ENCODE measurements around the gene RHPN2. TPM values are rescaled to one million over a fixed set of nuclear protein-coding genes. Genes with fewer than 3 reads are reported as not detected.

Gene RHPN2
- total RNA-seq, result 10 to 100 TPM; 46.2 to 75.6 (median 61.9) TPM

DNA sequence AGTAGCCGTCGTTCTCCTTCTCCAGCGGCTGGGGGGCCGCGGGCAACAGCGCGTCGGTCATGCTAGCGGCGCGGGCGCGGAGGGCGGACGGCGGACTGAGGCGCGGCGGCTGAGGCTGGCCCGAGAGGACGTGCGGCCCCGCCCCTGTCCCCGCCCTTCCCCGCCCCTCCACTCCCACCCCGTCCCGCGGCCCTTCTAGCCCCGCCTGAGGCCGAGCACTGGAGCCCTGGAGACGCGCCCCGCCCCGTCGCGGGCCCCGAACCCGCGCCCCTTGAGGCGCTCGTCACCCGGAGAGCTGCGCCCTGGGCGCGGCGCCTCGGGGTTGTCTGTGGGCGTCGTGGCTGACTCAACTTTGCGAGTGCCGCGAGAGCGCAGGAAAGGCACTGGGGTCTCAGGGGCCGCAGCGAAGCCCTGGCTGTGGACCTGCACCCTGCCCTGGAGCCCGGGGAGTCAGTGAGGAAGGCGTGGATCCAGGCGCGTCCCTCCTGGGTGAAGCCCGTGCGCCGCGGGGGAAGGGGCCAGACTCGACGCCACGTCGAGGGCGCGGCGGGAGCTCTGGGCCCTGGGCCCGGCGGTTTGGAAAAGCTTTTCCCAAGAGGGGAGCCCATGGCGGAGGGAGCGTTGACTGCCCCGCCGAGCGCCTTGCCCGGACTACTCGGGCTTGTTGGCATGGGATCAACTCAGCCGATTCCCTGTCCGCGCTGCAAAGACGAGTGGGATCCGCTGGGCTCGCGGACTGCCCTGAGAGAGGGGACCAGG, at the start of gene RHPN2:
TSS of gene RHPN2 (minus strand) at position 97 of the 759 bp plus-strand sequence. CDS start at position 61, 36 bp downstream.
- Histone ChIP-seq H3K9me3 (no peaks in the 10 kb centered on the region), H3K27me3 (no peaks in the 10 kb centered on the region), H3K4me3 (peak within 1 kb of the TSS; percentile 71 to 94 (median 76)), H3K4me1 (peaks cover 0 to 13% (median 0%) of the 10 kb centered on the region in 4 donors), H3K36me3 (no peaks in the 10 kb centered on the region), H3K27ac (peak within 1 kb of the TSS; percentile 60 to 92 (median 88))
- TF ChIP-seq CTCF (IDR thresholded peaks at IDR 0.05) (no peak), POLR2A (IDR thresholded peaks at IDR 0.05) (peak; percentile 55 to 78)
- DNase-seq, result peak; percentile 36 to 93 (median 87)

GRCh38 chr19:33114312-33114711, 49.6 kb upstream of the RHPN2 start:
- no peak overlapping the region for H3K4me3 ChIP-seq
- no peak for TF ChIP-seq POLR2A (IDR thresholded peaks at IDR 0.05)
- TF ChIP-seq CTCF (IDR thresholded peaks at IDR 0.05), result no peak
- no peaks in the 10 kb centered on the region for H3K27me3 ChIP-seq
- H3K9me3 ChIP-seq, result no peaks in the 10 kb centered on the region
- DNase-seq, result no peak
- peaks cover 0 to 91% (median 0%) of the 10 kb centered on the region in 3 donors for H3K36me3 ChIP-seq
- no peaks in the 10 kb centered on the region for H3K4me1 ChIP-seq
- no peak overlapping the region for H3K27ac ChIP-seq

- Histone ChIP-seq H3K36me3 (peaks cover 0 to 92% (median 0%) of the 10 kb centered on the region in 3 donors), H3K27ac (no peak overlapping the region), H3K4me1 (no peaks in the 10 kb centered on the region), H3K4me3 (no peak overlapping the region), H3K9me3 (no peaks in the 10 kb centered on the region), H3K27me3 (no peaks in the 10 kb centered on the region)
- TF ChIP-seq CTCF (IDR thresholded peaks at IDR 0.05) (no peak), POLR2A (IDR thresholded peaks at IDR 0.05) (no peak)
- no peak for DNase-seq
These were observed 46.9 kb upstream of the RHPN2 start for GRCh38 chr19:33111587-33111986.

GRCh38 chr19:33110137-33110910, 45.6 kb upstream of the RHPN2 start:
- peaks cover 0 to 84% (median 0%) of the 10 kb centered on the region in 3 donors for H3K36me3 ChIP-seq

DNA sequence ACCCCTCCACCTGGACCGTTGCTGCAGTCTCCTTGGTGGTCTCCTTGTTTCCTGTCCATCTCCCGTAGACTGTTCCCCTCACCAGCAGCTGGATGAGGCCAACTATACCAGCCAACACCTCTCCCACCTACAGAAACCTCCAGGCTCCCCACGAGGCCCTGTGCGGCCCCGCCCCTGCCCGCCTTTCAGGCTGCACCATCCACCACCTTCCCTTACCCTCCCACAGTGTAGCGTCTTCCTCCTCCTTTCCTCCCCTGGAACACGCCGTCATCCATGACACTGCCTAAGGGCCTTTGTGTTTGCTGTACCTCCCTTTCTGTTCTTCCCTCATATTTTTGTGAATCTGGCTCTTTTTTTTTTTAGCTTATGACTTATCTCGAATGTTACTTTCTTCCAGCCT, 43.5 kb upstream of the RHPN2 start:
- H3K4me1 ChIP-seq, result no peaks in the 10 kb centered on the region
- H3K4me3 ChIP-seq, result no peak overlapping the region
- TF ChIP-seq CTCF (IDR thresholded peaks at IDR 0.05) (no peak), POLR2A (IDR thresholded peaks at IDR 0.05) (no peak)
- no peak overlapping the region for H3K27ac ChIP-seq
- DNase-seq, result no peak
- peaks cover 0 to 75% (median 0%) of the 10 kb centered on the region in 3 donors for H3K36me3 ChIP-seq
- H3K9me3 ChIP-seq, result no peaks in the 10 kb centered on the region
- H3K27me3 ChIP-seq, result no peaks in the 10 kb centered on the region

More at GRCh38 chr19:33110137-33110910, 45.6 kb upstream of the RHPN2 start:
- no peak overlapping the region for H3K27ac ChIP-seq
- no peaks in the 10 kb centered on the region for H3K4me1 ChIP-seq
- no peak for DNase-seq
- no peak overlapping the region for H3K4me3 ChIP-seq
- no peaks in the 10 kb centered on the region for H3K9me3 ChIP-seq
- H3K27me3 ChIP-seq, result no peaks in the 10 kb centered on the region
- TF ChIP-seq CTCF (IDR thresholded peaks at IDR 0.05), result no peak
- TF ChIP-seq POLR2A (IDR thresholded peaks at IDR 0.05), result no peak

All from Peyer's patch (tissue), 4 donors.